Measurements from ENCODE around the gene MFSD8.
"Not testable (repeated sequence)": the region's sequence is repeated elsewhere in the genome, so short reads cannot be mapped to it uniquely, and the experiment has no call there.

Gene MFSD8

GRCh38 chr4:127965062-127965802 lies at the start of gene MFSD8, which contains the start of gene ABHD18:
TSS of gene MFSD8 (minus strand) at chr4:127965173. CDS start at chr4:127965133, 40 bp downstream.
TSS of gene ABHD18 (plus strand) at chr4:127965406. CDS start at chr4:127982956, 17,550 bp downstream.
- peak; percentile 99 for DNase-seq

- no peak for DNase-seq
Measured at GRCh38 chr4:128009428-128009827, 44.5 kb upstream of the MFSD8 start.

GRCh38 chr4:128006592-128006991 lies 41.6 kb upstream of the MFSD8 start:
- DNase-seq = no peak

GRCh38 chr4:127997534-127998388 lies 32.8 kb upstream of the MFSD8 start:
- peak; percentile 19 for DNase-seq

- not testable (repeated sequence) for DNase-seq
Measured at GRCh38 chr4:127996521-127996920, 31.5 kb upstream of the MFSD8 start.

- no peak for DNase-seq
Measured at GRCh38 chr4:127995776-127996175, 30.8 kb upstream of the MFSD8 start.

- DNase-seq = no peak
Measured at GRCh38 chr4:127993151-127993550, 28.2 kb upstream of the MFSD8 start.

GRCh38 chr4:127988638-127989037 lies 23.7 kb upstream of the MFSD8 start:
- no peak for DNase-seq

GRCh38 chr4:127985989-127986388 lies 21.0 kb upstream of the MFSD8 start:
- DNase-seq = no peak

- no peak for DNase-seq
Measured at GRCh38 chr4:127982445-127982844, 17.5 kb upstream of the MFSD8 start.

- no peak for DNase-seq
Measured at GRCh38 chr4:127978930-127979329, 14.0 kb upstream of the MFSD8 start.

GRCh38 chr4:127975121-127975770 lies 10.3 kb upstream of the MFSD8 start:
- no peak for DNase-seq

GRCh38 chr4:127970925-127971324 lies 6.0 kb upstream of the MFSD8 start:
- not testable (repeated sequence) for DNase-seq

GRCh38 chr4:127968586-127968985 lies 3.6 kb upstream of the MFSD8 start:
- no peak for DNase-seq

- DNase-seq = no peak
Measured at GRCh38 chr4:127967141-127967775, 2.3 kb upstream of the MFSD8 start.

- peak; percentile 72 for DNase-seq
Measured at GRCh38 chr4:127965803-127966175, 816 bp upstream of the MFSD8 start.

- not testable (repeated sequence) for DNase-seq
Measured at GRCh38 chr4:127964426-127965061, 429 bp downstream of the MFSD8 start.

- DNase-seq = peak; percentile 65
Measured at GRCh38 chr4:127963633-127964398, 1.2 kb downstream of the MFSD8 start.

- no peak for DNase-seq
Measured at GRCh38 chr4:127959794-127960193, 5.2 kb downstream of the MFSD8 start.

GRCh38 chr4:127957105-127957504 lies 7.9 kb downstream of the MFSD8 start:
- DNase-seq = no peak

GRCh38 chr4:127936974-127937373 lies 28.0 kb downstream of the MFSD8 start:
- DNase-seq = no peak

- DNase-seq = not testable (repeated sequence)
Measured at GRCh38 chr4:127931836-127932235, 33.1 kb downstream of the MFSD8 start.

Data from CD4-positive, alpha-beta T cell treated with Interleukin-17A for 1 hour (primary cell).